CD4-positive, CD25-positive, alpha-beta regulatory T cell (primary cell): ENCODE data around the gene RBMY1B. TPM values are rescaled to one million over a fixed set of nuclear protein-coding genes. Genes with fewer than 3 reads are reported as not detected.
"Not testable (repeated sequence)": the region's sequence is repeated elsewhere in the genome, so short reads cannot be mapped to it uniquely, and the experiment has no call there.

Source experiments
- ATAC-seq, 2 donors: fragments of 150-1000 bp; cut with Tn5 transposase; one replicate each; pipeline ENCODE4 v1.10.0; 2021; ENCODE audit warnings: low read depth in 2 of 2, moderate number of reproducible peaks in 2 of 2, moderate library complexity in 1 of 2
- DNase-seq, 3 donors: peaks; one replicate each; pipeline versions ENCODE4 v3.0.0 to v3.0.0-alpha.2; 2012 to 2022; ENCODE audit warnings: mixed read lengths in 1 of 3
- H3K27ac ChIP-seq: one replicate; pipeline ENCODE4 v1.7.0; 2013; ENCODE audit warnings: mild to moderate bottlenecking, low read length; ENCODE audit not compliant: insufficient read depth, poor library complexity, severe bottlenecking
- H3K27me3 ChIP-seq: one replicate; pipeline ENCODE4 v1.7.0; 2013; ENCODE audit warnings: low read length; ENCODE audit not compliant: control insufficient read depth, insufficient read depth
- H3K36me3 ChIP-seq: one replicate; pipeline ENCODE4 v1.7.0; 2013; ENCODE audit warnings: mild to moderate bottlenecking, low read length, moderate library complexity; ENCODE audit not compliant: control insufficient read depth, insufficient read depth
- H3K4me1 ChIP-seq: 2 replicates; pipeline ENCODE4 v1.7.0; 2013; ENCODE audit warnings: mild to moderate bottlenecking, low read length; ENCODE audit not compliant: insufficient read depth, control insufficient read depth, poor library complexity, severe bottlenecking
- H3K4me3 ChIP-seq: one replicate; pipeline ENCODE4 v1.7.0; 2013; ENCODE audit warnings: low read depth, mild to moderate bottlenecking, low read length, moderate library complexity
- H3K9me3 ChIP-seq, 2 experiments: 1 replicate in 1 of 2; 2 replicates in 1 of 2; pipeline ENCODE4 v1.7.0; 2013; ENCODE audit warnings: low read length in 2 of 2, mild to moderate bottlenecking in 1 of 2, moderate library complexity in 1 of 2; ENCODE audit not compliant: control insufficient read depth in 2 of 2
- H3K27ac Mint-ChIP-seq, 3 donors: one replicate each; pipeline ENCODE4 v1.8.0; 2020 to 2022; ENCODE audit warnings: mild to moderate bottlenecking in 3 of 3, mixed read lengths in 3 of 3, moderate library complexity in 2 of 3
- H3K27me3 Mint-ChIP-seq: one replicate; pipeline ENCODE4 v1.8.0; 2022; ENCODE audit warnings: mild to moderate bottlenecking, mixed read lengths
- H3K36me3 Mint-ChIP-seq: one replicate; pipeline ENCODE4 v1.8.0; 2020; ENCODE audit warnings: mixed read lengths
- H3K4me1 Mint-ChIP-seq, 4 donors: one replicate each; pipeline ENCODE4 v1.8.0; 2020 to 2022; ENCODE audit warnings: mixed read lengths in 4 of 4, mild to moderate bottlenecking in 1 of 4
- H3K4me3 Mint-ChIP-seq, 4 donors: one replicate each; pipeline ENCODE4 v1.8.0; 2020 to 2022; ENCODE audit warnings: mild to moderate bottlenecking in 4 of 4, mixed read lengths in 4 of 4, moderate library complexity in 3 of 4
- H3K9me3 Mint-ChIP-seq, 7 donors: one replicate each; pipeline ENCODE4 v1.8.0; 2020 to 2022; ENCODE audit warnings: mixed read lengths in 7 of 7, mild to moderate bottlenecking in 3 of 7, moderate library complexity in 2 of 7
- polyA plus RNA-seq, 4 donors: library from polyadenylated mRNA; unstranded; fragments of 300-500 nt; fragmentation: Illumina TruSeq; gene quantifications; one replicate each; pipeline ENCODE4 v1.2.3, GENCODE V29; 2021
- total RNA-seq: library from RNA; stranded (reverse); gene quantifications from one replicate; pipeline ENCODE4 v1.2.3, GENCODE V29; 2022

Gene RBMY1B
- not detected for total RNA-seq
- not detected for polyA plus RNA-seq

GRCh38 chrY:21511038-21511437, at the start of gene RBMY1B:
TSS of gene RBMY1B (plus strand) at chrY:21511338. CDS start at chrY:21513351, 2,013 bp downstream.
- not testable (repeated sequence) for H3K27me3 Mint-ChIP-seq, DNase-seq, H3K9me3 ChIP-seq, H3K36me3 ChIP-seq, H3K4me1 ChIP-seq, H3K36me3 Mint-ChIP-seq, H3K27me3 ChIP-seq, H3K4me1 Mint-ChIP-seq, H3K4me3 ChIP-seq, H3K4me3 Mint-ChIP-seq, ATAC-seq, H3K9me3 Mint-ChIP-seq, H3K27ac Mint-ChIP-seq, H3K27ac ChIP-seq

- not testable (repeated sequence) for H3K27me3 Mint-ChIP-seq, H3K27ac Mint-ChIP-seq, H3K4me1 ChIP-seq, H3K36me3 ChIP-seq, H3K36me3 Mint-ChIP-seq, H3K9me3 ChIP-seq, H3K27ac ChIP-seq, H3K4me1 Mint-ChIP-seq, DNase-seq, H3K4me3 ChIP-seq, H3K9me3 Mint-ChIP-seq, H3K27me3 ChIP-seq, H3K4me3 Mint-ChIP-seq, ATAC-seq
Measured at GRCh38 chrY:21462915-21463314, 48.2 kb upstream of the RBMY1B start.

- ATAC-seq (no peak), DNase-seq (no peak)
- no peak overlapping the region for H3K4me3 ChIP-seq
- Mint-ChIP-seq H3K9me3 (no peaks in the 10 kb centered on the region), H3K4me1 (no peaks in the 10 kb centered on the region), H3K27ac (no peak overlapping the region), H3K4me3 (no peak overlapping the region), H3K27me3 (no peaks in the 10 kb centered on the region), H3K36me3 (no peaks in the 10 kb centered on the region)
- H3K4me1 ChIP-seq: no peaks in the 10 kb centered on the region
- no peak overlapping the region for H3K27ac ChIP-seq
- H3K27me3 ChIP-seq: no peaks in the 10 kb centered on the region
- H3K36me3 ChIP-seq: no peaks in the 10 kb centered on the region
- H3K9me3 ChIP-seq: no peaks in the 10 kb centered on the region
Measured at GRCh38 chrY:21482967-21483366, 28.2 kb upstream of the RBMY1B start.

GRCh38 chrY:21534579-21534978, 23.4 kb downstream of the RBMY1B start, which contains the start of gene RBMY1A1:
TSS of gene RBMY1A1 (plus strand) at chrY:21534879. CDS start at chrY:21536892, 2,013 bp downstream.
- H3K27ac Mint-ChIP-seq, H3K4me3 ChIP-seq, ATAC-seq, H3K4me3 Mint-ChIP-seq, H3K9me3 Mint-ChIP-seq, H3K4me1 ChIP-seq, DNase-seq, H3K36me3 ChIP-seq, H3K27ac ChIP-seq, H3K27me3 ChIP-seq, H3K4me1 Mint-ChIP-seq, H3K27me3 Mint-ChIP-seq, H3K9me3 ChIP-seq, H3K36me3 Mint-ChIP-seq: not testable (repeated sequence)

GRCh38 chrY:21559316-21559984, 48.3 kb downstream of the RBMY1B start:
- not testable (repeated sequence) for DNase-seq, H3K27ac ChIP-seq, H3K4me3 ChIP-seq, H3K27ac Mint-ChIP-seq, H3K27me3 Mint-ChIP-seq, H3K9me3 Mint-ChIP-seq, H3K27me3 ChIP-seq, H3K36me3 Mint-ChIP-seq, H3K36me3 ChIP-seq, H3K9me3 ChIP-seq, H3K4me1 Mint-ChIP-seq, H3K4me1 ChIP-seq, ATAC-seq, H3K4me3 Mint-ChIP-seq

Other genes with a start within 250 kb of the RBMY1B start
- gene RBMY1A1, start 23.5 kb downstream of the RBMY1B start, total RNA-seq: not detected
- gene RBMY1A1, start 23.5 kb downstream of the RBMY1B start, polyA plus RNA-seq: not detected